HepG2 (cell line): Measurements from ENCODE around the gene CNNM4. TPM values are rescaled to one million over a fixed set of nuclear protein-coding genes. Genes with fewer than 3 reads are reported as not detected.

Experiments used
- ARID2 ChIP-seq: sonication (generic); formaldehyde crosslinking; IDR thresholded peaks from 2 replicates; pipeline ENCODE4 v1.8.1; 2022; ENCODE audit warnings: mild to moderate bottlenecking, missing genetic modification reagents, borderline replicate concordance
- CCAR2 ChIP-seq: fragments of 200-400 bp; formaldehyde crosslinking; optimal IDR thresholded peaks from 2 replicates; pipeline ENCODE3; 2018; ENCODE audit warnings: low read depth, mild to moderate bottlenecking, low read length, moderate library complexity
- CERS6 ChIP-seq: sonication (generic); formaldehyde crosslinking; IDR thresholded peaks from 2 replicates; pipeline ENCODE4 v1.5.0; 2020; ENCODE audit warnings: missing genetic modification reagents
- FOXA3 ChIP-seq: IDR thresholded peaks from 2 replicates; pipeline ENCODE4 v1.6.1; 2016; ENCODE audit warnings: missing genetic modification reagents, missing compliant biosample characterization
- FOXJ3 ChIP-seq: sonication (generic); formaldehyde crosslinking; IDR thresholded peaks from 2 replicates; pipeline ENCODE4 v1.4.0; 2020; ENCODE audit warnings: missing genetic modification reagents, mild to moderate bottlenecking, borderline replicate concordance
- GRHL1 ChIP-seq: sonication (generic); formaldehyde crosslinking; conservative IDR thresholded peaks from 2 replicates; pipeline ENCODE4 v1.8.0; 2022; ENCODE audit warnings: missing genetic modification reagents
- IKZF4 ChIP-seq: sonication (generic); formaldehyde crosslinking; IDR thresholded peaks from 2 replicates; pipeline ENCODE4 v1.5.1; 2020; ENCODE audit warnings: borderline replicate concordance, mild to moderate bottlenecking, low read depth, missing genetic modification reagents; ENCODE audit errors: not compliant biosample characterization
- KLF16 ChIP-seq, 2 experiments: sonication (generic) in 1 of 2; formaldehyde crosslinking in 1 of 2; IDR thresholded peaks; 2 replicates each; pipeline versions ENCODE4 v1.6.1 to v1.8.0; 2016 to 2023; ENCODE audit warnings: missing genetic modification reagents in 2 of 2, missing compliant biosample characterization in 1 of 2
- MED13 ChIP-seq: sonication (generic); formaldehyde crosslinking; IDR thresholded peaks from 2 replicates; pipeline ENCODE4 v1.5.0; 2020; ENCODE audit warnings: missing genetic modification reagents
- NPAS2 ChIP-seq: sonication (generic); formaldehyde crosslinking; IDR thresholded peaks from 2 replicates; pipeline ENCODE4 v1.8.0; 2022; ENCODE audit warnings: mild to moderate bottlenecking, missing genetic modification reagents, borderline replicate concordance
- ONECUT2 ChIP-seq: sonication (generic); formaldehyde crosslinking; IDR thresholded peaks from 2 replicates; pipeline ENCODE4 v1.4.0; 2020; ENCODE audit warnings: missing genetic modification reagents
- STAT5B ChIP-seq: sonication (generic); formaldehyde crosslinking; IDR thresholded peaks from 2 replicates; pipeline ENCODE4 v1.4.0; 2020; ENCODE audit warnings: missing genetic modification reagents
- TBL1XR1 ChIP-seq: fragments of 150-350 bp; IDR thresholded peaks from 2 replicates; pipeline ENCODE4 v1.6.1; 2014; ENCODE audit warnings: borderline replicate concordance, low read length; ENCODE audit not compliant: partially characterized antibody
- ZFP37 ChIP-seq: sonication (generic); formaldehyde crosslinking; IDR thresholded peaks from 2 replicates; pipeline ENCODE4 v1.4.0; 2020; ENCODE audit warnings: missing genetic modification reagents, borderline replicate concordance
- ZNF292 ChIP-seq: sonication (generic); formaldehyde crosslinking; IDR thresholded peaks from 2 replicates; pipeline ENCODE4 v1.8.1; 2022; ENCODE audit warnings: mild to moderate bottlenecking, low read depth, missing genetic modification reagents, borderline replicate concordance
- ZNF296 ChIP-seq: sonication (generic); formaldehyde crosslinking; conservative IDR thresholded peaks from 2 replicates; pipeline ENCODE4 v1.5.0; 2020; ENCODE audit warnings: mild to moderate bottlenecking, missing genetic modification reagents
- ZNF367 ChIP-seq: sonication (generic); formaldehyde crosslinking; IDR thresholded peaks from 2 replicates; pipeline ENCODE4 v1.4.0; 2020; ENCODE audit warnings: missing genetic modification reagents, borderline replicate concordance
- ZNF550 ChIP-seq: sonication (generic); formaldehyde crosslinking; IDR thresholded peaks from 2 replicates; pipeline ENCODE4 v1.4.0; 2020; ENCODE audit warnings: mild to moderate bottlenecking, missing genetic modification reagents, borderline replicate concordance
- ZNF7 ChIP-seq: IDR thresholded peaks from 2 replicates; pipeline ENCODE4 v1.6.1; 2016; ENCODE audit warnings: missing biosample characterization, missing genetic modification reagents
- ZNF737 ChIP-seq: sonication (generic); formaldehyde crosslinking; IDR thresholded peaks from 2 replicates; pipeline ENCODE4 v1.5.0; 2020; ENCODE audit warnings: missing genetic modification reagents, mild to moderate bottlenecking, borderline replicate concordance
- ZNF75D ChIP-seq: sonication (generic); formaldehyde crosslinking; IDR thresholded peaks from 2 replicates; pipeline ENCODE4 v1.8.1; 2023; ENCODE audit warnings: missing genetic modification reagents, mild to moderate bottlenecking, borderline replicate concordance
- ZNF83 ChIP-seq: sonication (generic); formaldehyde crosslinking; IDR thresholded peaks from 2 replicates; pipeline ENCODE4 v1.4.0; 2020; ENCODE audit warnings: missing genetic modification reagents, mild to moderate bottlenecking, borderline replicate concordance
- ZNF883 ChIP-seq: sonication (generic); formaldehyde crosslinking; IDR thresholded peaks from 2 replicates; pipeline ENCODE4 v1.5.1; 2020; ENCODE audit warnings: mild to moderate bottlenecking, missing genetic modification reagents; ENCODE audit errors: not compliant biosample characterization
- polyA plus RNA-seq, 8 experiments: library from polyadenylated mRNA; depleted of rRNA in 3 of 8; stranded (reverse) in 7 of 8; unstranded in 1 of 8; fragments of >200 nt; fragmentation: Illumina TruSeq in 4 of 8; extraction: Trizol in 4 of 8; gene quantifications; 2 replicates each; pipeline versions ENCODE4 v1.2.1 to v1.2.3, GENCODE V29; 2011 to 2016; ENCODE audit warnings: low read depth in 4 of 8, missing spikeins in 1 of 8, mixed read lengths in 1 of 8; ENCODE audit not compliant: insufficient read depth in 1 of 8
- total RNA-seq, 5 experiments: library from RNA; depleted of rRNA; stranded (reverse); fragments of >200 nt; fragmentation: Illumina TruSeq; extraction: Trizol; gene quantifications; 2 replicates each; pipeline ENCODE4 v1.2.3, GENCODE V29; 2016; ENCODE audit warnings: low read depth in 1 of 5
- TF ChIP-seq, protein P1 (sequence below): sonication (generic); formaldehyde crosslinking; IDR thresholded peaks from 2 replicates; pipeline ENCODE4 v1.9.0; 2021; ENCODE audit warnings: missing genetic modification reagents, borderline replicate concordance
- TF ChIP-seq, protein P2 (sequence below): fragments of 450-650 bp; IDR thresholded peaks from 2 replicates; pipeline ENCODE4 v1.6.1; 2017

The CNNM4 gene
- total and polyA plus RNA-seq, 2 of the 13 experiments (the other 11 are each of a cell fraction or from before 2014, with no cell fraction given): 5.9 to 8.4 TPM

DNA sequence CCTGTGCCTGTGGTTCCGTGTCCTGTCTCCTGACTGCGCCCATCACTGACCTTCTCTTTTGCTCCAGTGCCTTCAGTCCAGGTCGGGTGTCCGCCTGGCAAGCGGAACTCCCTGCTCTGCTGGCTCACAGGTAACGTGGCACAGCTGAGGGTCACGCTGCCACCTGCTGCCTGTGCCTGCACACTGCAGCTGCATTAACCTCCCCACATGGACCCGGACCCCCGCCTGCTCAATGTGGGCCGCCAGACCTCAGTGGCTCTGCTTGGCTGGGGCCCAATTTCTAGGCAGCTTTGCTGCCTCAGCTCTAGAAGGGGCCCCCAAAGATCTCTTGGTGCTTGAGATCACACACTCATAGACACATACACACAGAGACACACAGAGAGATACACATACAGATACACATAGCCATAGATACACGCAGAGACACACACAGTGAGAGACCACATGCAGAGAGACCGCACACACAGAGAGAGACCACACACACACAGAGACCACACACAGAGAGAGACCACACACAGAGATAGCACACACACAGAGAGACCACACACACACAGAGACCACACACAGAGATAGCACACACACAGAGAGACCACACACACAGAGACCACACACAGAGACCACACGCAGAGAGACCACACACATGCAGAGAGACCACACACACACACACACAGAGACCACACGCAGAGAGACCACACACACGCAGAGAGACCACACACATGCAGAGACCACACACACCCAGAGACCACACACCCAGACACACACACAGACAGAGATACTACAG, 40.5 kb downstream of the CNNM4 start (continued):
- TF ChIP-seq, protein P1, sequence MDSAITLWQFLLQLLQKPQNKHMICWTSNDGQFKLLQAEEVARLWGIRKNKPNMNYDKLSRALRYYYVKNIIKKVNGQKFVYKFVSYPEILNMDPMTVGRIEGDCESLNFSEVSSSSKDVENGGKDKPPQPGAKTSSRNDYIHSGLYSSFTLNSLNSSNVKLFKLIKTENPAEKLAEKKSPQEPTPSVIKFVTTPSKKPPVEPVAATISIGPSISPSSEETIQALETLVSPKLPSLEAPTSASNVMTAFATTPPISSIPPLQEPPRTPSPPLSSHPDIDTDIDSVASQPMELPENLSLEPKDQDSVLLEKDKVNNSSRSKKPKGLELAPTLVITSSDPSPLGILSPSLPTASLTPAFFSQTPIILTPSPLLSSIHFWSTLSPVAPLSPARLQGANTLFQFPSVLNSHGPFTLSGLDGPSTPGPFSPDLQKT (CRISPR knock-in tag): no peak
- TF ChIP-seq ZNF83 (0 out of 2 replicates have a peak, but pooled peaks have one; percentile 59), FOXJ3 (CRISPR knock-in tag) (no peak), ZNF737 (CRISPR knock-in tag) (no peak), TBL1XR1 (no peak), ZNF367 (CRISPR knock-in tag) (no peak), ONECUT2 (CRISPR knock-in tag) (no peak), MED13 (no peak), ZNF7 (CRISPR knock-in tag) (no peak), CERS6 (CRISPR knock-in tag) (no peak), IKZF4 (CRISPR knock-in tag) (no peak), GRHL1 (CRISPR knock-in tag) (no peak), STAT5B (CRISPR knock-in tag) (no peak), ZNF75D (CRISPR knock-in tag) (no peak), ARID2 (CRISPR knock-in tag) (no peak), ZFP37 (CRISPR knock-in tag) (no peak), KLF16 (CRISPR knock-in tag; IDR thresholded peaks at IDR 0.05) (no peak), NPAS2 (CRISPR knock-in tag) (no peak), ZNF296 (CRISPR knock-in tag) (0 out of 2 replicates have a peak, but pooled peaks have one; percentile 24), CCAR2 (no peak), ZNF883 (CRISPR knock-in tag) (no peak), ZNF292 (CRISPR knock-in tag) (no peak), FOXA3 (CRISPR knock-in tag) (no peak), ZNF550 (CRISPR knock-in tag) (0 out of 2 replicates have a peak, but pooled peaks have one; percentile 38)
- TF ChIP-seq, protein P2, sequence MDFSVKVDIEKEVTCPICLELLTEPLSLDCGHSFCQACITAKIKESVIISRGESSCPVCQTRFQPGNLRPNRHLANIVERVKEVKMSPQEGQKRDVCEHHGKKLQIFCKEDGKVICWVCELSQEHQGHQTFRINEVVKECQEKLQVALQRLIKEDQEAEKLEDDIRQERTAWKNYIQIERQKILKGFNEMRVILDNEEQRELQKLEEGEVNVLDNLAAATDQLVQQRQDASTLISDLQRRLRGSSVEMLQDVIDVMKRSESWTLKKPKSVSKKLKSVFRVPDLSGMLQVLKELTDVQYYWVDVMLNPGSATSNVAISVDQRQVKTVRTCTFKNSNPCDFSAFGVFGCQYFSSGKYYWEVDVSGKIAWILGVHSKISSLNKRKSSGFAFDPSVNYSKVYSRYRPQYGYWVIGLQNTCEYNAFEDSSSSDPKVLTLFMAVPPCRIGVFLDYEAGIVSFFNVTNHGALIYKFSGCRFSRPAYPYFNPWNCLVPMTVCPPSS: no peak
